Astrocyte (in vitro differentiated cells and primary cell): ENCODE data around the gene VGLL2. TPM values are rescaled to one million over a fixed set of nuclear protein-coding genes. Genes with fewer than 3 reads are reported as not detected.
"Not testable (repeated sequence)": the region's sequence is repeated elsewhere in the genome, so short reads cannot be mapped to it uniquely, and the experiment has no call there.

Experiments
- DNase-seq: peaks from one replicate; pipeline ENCODE4 v3.0.0-alpha.2; 2010; ENCODE audit warnings: low read depth
- FAIRE-seq: peaks from 2 replicates; lab custom pipeline; 2011; peaks lifted over from hg19 to GRCh38; lab: Jason Lieb, UNC
- H2AFZ ChIP-seq: 2 replicates; pipeline ENCODE4 v1.6.0; 2012; ENCODE audit warnings: low read depth, low read length, inconsistent platforms
- H3K27ac ChIP-seq: 2 replicates; pipeline ENCODE4 v1.5.1; 2011; ENCODE audit warnings: low read depth, low read length, inconsistent platforms
- H3K27me3 ChIP-seq: 2 replicates; pipeline ENCODE4 v1.6.0; 2011; ENCODE audit warnings: low read length, inconsistent platforms; ENCODE audit not compliant: insufficient read depth
- H3K36me3 ChIP-seq: 2 replicates; pipeline ENCODE4 v1.5.1; 2011; ENCODE audit warnings: low read length, inconsistent platforms; ENCODE audit not compliant: insufficient read depth
- H3K4me1 ChIP-seq: 2 replicates; pipeline ENCODE4 v1.5.1; 2011; ENCODE audit warnings: low read length, inconsistent platforms; ENCODE audit not compliant: insufficient read depth
- H3K4me2 ChIP-seq: 2 replicates; pipeline ENCODE4 v1.6.0; 2012; ENCODE audit warnings: low read length, inconsistent platforms
- H3K4me3 ChIP-seq: 2 replicates; pipeline ENCODE4 v1.5.1; 2011; ENCODE audit warnings: low read depth, mild to moderate bottlenecking, low read length, inconsistent platforms; ENCODE audit not compliant: insufficient read depth
- H3K79me2 ChIP-seq: 2 replicates; pipeline ENCODE4 v1.6.0; 2012; ENCODE audit warnings: mild to moderate bottlenecking, low read length, inconsistent platforms; ENCODE audit not compliant: insufficient read depth
- H3K9ac ChIP-seq: 2 replicates; pipeline ENCODE4 v1.6.0; 2012; ENCODE audit warnings: mild to moderate bottlenecking, low read length, inconsistent platforms
- H3K9me3 ChIP-seq: 2 replicates; pipeline ENCODE4 v1.5.1; 2012; ENCODE audit warnings: low read depth, mild to moderate bottlenecking, low read length, inconsistent platforms; ENCODE audit not compliant: insufficient read depth
- H4K20me1 ChIP-seq: 2 replicates; pipeline ENCODE4 v1.6.0; 2012; ENCODE audit warnings: low read length, inconsistent platforms; ENCODE audit not compliant: insufficient read depth
- H3K27ac Mint-ChIP-seq: one replicate; pipeline ENCODE4 v1.8.0; 2021; ENCODE audit warnings: mild to moderate bottlenecking, mixed read lengths; ENCODE audit not compliant: unreplicated experiment
- H3K27me3 Mint-ChIP-seq: one replicate; pipeline ENCODE4 v1.8.0; 2021; ENCODE audit warnings: low read depth, mixed read lengths; ENCODE audit not compliant: unreplicated experiment
- H3K36me3 Mint-ChIP-seq: one replicate; pipeline ENCODE4 v1.8.0; 2021; ENCODE audit warnings: low read depth, mixed read lengths; ENCODE audit not compliant: unreplicated experiment
- H3K4me1 Mint-ChIP-seq: one replicate; pipeline ENCODE4 v1.8.0; 2021; ENCODE audit warnings: low read depth, mixed read lengths; ENCODE audit not compliant: unreplicated experiment
- H3K4me3 Mint-ChIP-seq: one replicate; pipeline ENCODE4 v1.8.0; 2021; ENCODE audit warnings: mild to moderate bottlenecking, moderate library complexity, mixed read lengths; ENCODE audit not compliant: unreplicated experiment
- H3K9me3 Mint-ChIP-seq: one replicate; pipeline ENCODE4 v1.8.0; 2021; ENCODE audit warnings: mild to moderate bottlenecking, mixed read lengths; ENCODE audit not compliant: unreplicated experiment
- EZH2 ChIP-seq: IDR thresholded peaks from 2 replicates; pipeline ENCODE4 v1.6.1; 2012; ENCODE audit warnings: mild to moderate bottlenecking, low read length, inconsistent platforms; ENCODE audit not compliant: insufficient read depth
- total RNA-seq: library from RNA; stranded (reverse); gene quantifications from 2 replicates; pipeline ENCODE4 v1.2.1, GENCODE V29; 2021
- TF ChIP-seq, protein P1 (sequence below): IDR thresholded peaks from 2 replicates; pipeline ENCODE4 v1.5.1; 2011; ENCODE audit warnings: low read depth, mild to moderate bottlenecking, inconsistent platforms, low read length, moderate library complexity; ENCODE audit not compliant: insufficient read depth

VGLL2 gene
- total RNA-seq, 1 donor from 2014 or later: 1.7 TPM

DNA sequence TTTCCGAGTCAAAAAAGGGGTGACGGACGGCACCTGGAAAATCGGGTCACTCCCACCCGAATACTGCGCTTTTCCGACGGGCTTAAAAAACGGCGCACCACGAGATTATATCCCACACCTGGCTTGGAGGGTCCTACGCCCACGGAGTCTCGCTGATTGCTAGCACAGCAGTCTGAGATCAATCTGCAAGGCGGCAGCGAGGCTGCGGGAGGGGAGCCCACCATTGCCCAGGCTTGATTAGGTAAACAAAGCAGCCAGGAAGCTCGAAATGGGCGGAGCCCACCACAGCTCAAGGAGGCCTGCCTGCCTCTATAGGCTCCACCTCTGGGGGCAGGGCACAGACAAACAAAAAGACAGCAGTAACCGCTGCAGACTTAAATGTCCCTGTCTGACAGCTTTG lies 20.4 kb upstream of the VGLL2 start:
- not testable (repeated sequence) for H4K20me1 ChIP-seq, H3K27ac Mint-ChIP-seq, H3K4me3 Mint-ChIP-seq, H3K9me3 Mint-ChIP-seq, H3K27me3 ChIP-seq, H3K4me1 ChIP-seq, H3K36me3 Mint-ChIP-seq, DNase-seq, H3K4me3 ChIP-seq, H3K27me3 Mint-ChIP-seq, H3K4me1 Mint-ChIP-seq, H3K79me2 ChIP-seq, H3K9ac ChIP-seq, H2AFZ ChIP-seq, H3K27ac ChIP-seq, H3K36me3 ChIP-seq, FAIRE-seq, H3K9me3 ChIP-seq, H3K4me2 ChIP-seq

DNA sequence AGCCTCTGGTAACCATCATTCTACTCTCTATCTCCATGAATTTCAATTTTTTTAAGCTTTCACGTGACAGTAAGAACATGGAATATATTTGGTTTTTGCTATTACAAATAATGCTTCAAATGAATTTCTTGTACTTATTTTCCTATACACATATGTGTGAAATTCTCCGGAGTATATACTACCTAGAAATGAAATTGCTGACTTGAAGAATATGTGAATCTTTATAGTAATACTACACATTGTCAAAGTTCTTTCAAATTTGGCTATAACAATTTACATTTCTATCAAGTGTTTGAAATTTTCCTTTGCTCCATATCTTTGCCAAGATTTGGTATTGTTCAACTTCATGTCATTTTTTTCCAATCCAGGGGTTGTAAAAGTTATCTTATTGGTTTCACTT lies 11.6 kb upstream of the VGLL2 start:
- Mint-ChIP-seq H3K4me1 (no peaks in the 10 kb centered on the region), H3K36me3 (no peaks in the 10 kb centered on the region), H3K27ac (peak overlapping the region; percentile 80), H3K4me3 (no peak overlapping the region), H3K27me3 (no peaks in the 10 kb centered on the region), H3K9me3 (peaks cover 2% of the 10 kb centered on the region)
- TF ChIP-seq, protein P1, sequence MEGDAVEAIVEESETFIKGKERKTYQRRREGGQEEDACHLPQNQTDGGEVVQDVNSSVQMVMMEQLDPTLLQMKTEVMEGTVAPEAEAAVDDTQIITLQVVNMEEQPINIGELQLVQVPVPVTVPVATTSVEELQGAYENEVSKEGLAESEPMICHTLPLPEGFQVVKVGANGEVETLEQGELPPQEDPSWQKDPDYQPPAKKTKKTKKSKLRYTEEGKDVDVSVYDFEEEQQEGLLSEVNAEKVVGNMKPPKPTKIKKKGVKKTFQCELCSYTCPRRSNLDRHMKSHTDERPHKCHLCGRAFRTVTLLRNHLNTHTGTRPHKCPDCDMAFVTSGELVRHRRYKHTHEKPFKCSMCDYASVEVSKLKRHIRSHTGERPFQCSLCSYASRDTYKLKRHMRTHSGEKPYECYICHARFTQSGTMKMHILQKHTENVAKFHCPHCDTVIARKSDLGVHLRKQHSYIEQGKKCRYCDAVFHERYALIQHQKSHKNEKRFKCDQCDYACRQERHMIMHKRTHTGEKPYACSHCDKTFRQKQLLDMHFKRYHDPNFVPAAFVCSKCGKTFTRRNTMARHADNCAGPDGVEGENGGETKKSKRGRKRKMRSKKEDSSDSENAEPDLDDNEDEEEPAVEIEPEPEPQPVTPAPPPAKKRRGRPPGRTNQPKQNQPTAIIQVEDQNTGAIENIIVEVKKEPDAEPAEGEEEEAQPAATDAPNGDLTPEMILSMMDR: no peak
- TF ChIP-seq EZH2: no peak
- no peaks in the 10 kb centered on the region for H3K36me3 ChIP-seq
- H3K79me2 ChIP-seq: no peaks in the 10 kb centered on the region
- H3K9me3 ChIP-seq: no peaks in the 10 kb centered on the region
- no peak overlapping the region for H3K4me3 ChIP-seq
- H3K4me1 ChIP-seq: no peaks in the 10 kb centered on the region
- H3K9ac ChIP-seq: no peak overlapping the region
- FAIRE-seq (no peak), DNase-seq (no peak)
- no peaks in the 10 kb centered on the region for H4K20me1 ChIP-seq
- no peaks in the 10 kb centered on the region for H3K27me3 ChIP-seq
- no peak overlapping the region for H3K27ac ChIP-seq
- no peak overlapping the region for H2AFZ ChIP-seq
- H3K4me2 ChIP-seq: no peak overlapping the region

DNA sequence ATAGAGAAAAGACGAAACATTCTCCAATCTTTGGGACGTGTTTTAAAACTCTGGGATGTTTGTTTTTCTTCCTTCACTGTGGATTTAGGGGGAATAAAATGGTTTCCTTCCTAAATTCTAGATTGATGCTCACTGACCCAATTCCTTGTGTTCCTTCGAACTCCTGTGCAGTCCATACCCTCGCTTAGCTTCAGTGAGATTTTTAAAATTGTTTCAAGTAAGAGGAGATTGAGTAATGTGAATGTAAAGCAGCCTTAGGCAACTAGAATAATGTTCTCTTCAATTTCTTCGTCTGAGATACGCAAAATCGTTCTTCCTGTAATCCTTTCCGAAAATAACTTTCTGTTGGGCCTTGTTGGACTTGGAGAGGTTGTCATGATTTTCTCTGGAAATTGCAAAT lies 2.6 kb upstream of the VGLL2 start:
- Mint-ChIP-seq H3K4me3 (no peak overlapping the region), H3K27me3 (peaks cover 63% of the 10 kb centered on the region), H3K27ac (no peak overlapping the region), H3K36me3 (peaks cover 2% of the 10 kb centered on the region), H3K9me3 (peaks cover 2% of the 10 kb centered on the region), H3K4me1 (no peaks in the 10 kb centered on the region)
- Histone ChIP-seq H3K36me3 (no peaks in the 10 kb centered on the region), H4K20me1 (no peaks in the 10 kb centered on the region), H3K9ac (no peak overlapping the region), H3K79me2 (no peaks in the 10 kb centered on the region), H3K4me3 (no peak overlapping the region), H2AFZ (no peak overlapping the region), H3K4me1 (peaks cover 11% of the 10 kb centered on the region), H3K27ac (no peak overlapping the region), H3K4me2 (no peak overlapping the region), H3K9me3 (no peaks in the 10 kb centered on the region), H3K27me3 (peaks cover 77% of the 10 kb centered on the region)
- DNase-seq: no peak
- TF ChIP-seq, protein P1: no peak
- TF ChIP-seq EZH2: no peak
- no peak for FAIRE-seq
